Measurements from ENCODE around the gene TXNRD3. TPM values are rescaled to one million over a fixed set of nuclear protein-coding genes. Genes with fewer than 3 reads are reported as not detected.

Gene TXNRD3
- total RNA-seq, 1 donor from 2014 or later = 7.6 TPM

- Histone ChIP-seq H3K9ac (ENCODE audit: low read length) (no peak overlapping the region), H4K20me1 (ENCODE audit: insufficient read depth, low read length) (no peaks in the 10 kb centered on the region), H3K4me3 (ENCODE audit: insufficient read depth, low read depth, low read length) (no peak overlapping the region), H3K79me2 (ENCODE audit: insufficient read depth, low read length) (no peaks in the 10 kb centered on the region), H3K27me3 (ENCODE audit: insufficient read depth, low read length) (peaks cover 21% of the 10 kb centered on the region), H3K27ac (ENCODE audit: low read depth, low read length) (no peak overlapping the region), H3K4me2 (ENCODE audit: low read length) (no peak overlapping the region), H3K4me1 (ENCODE audit: insufficient read depth, low read length) (peaks cover 2% of the 10 kb centered on the region), H3K36me3 (ENCODE audit: insufficient read depth, low read length) (no peaks in the 10 kb centered on the region), H2AFZ (ENCODE audit: low read depth, low read length) (no peak overlapping the region), H3K9me3 (ENCODE audit: insufficient read depth, low read depth, low read length) (peaks cover 6% of the 10 kb centered on the region)
- H3K4me1 Mint-ChIP-seq (ENCODE audit: low read depth, unreplicated experiment) = no peaks in the 10 kb centered on the region
- no peak overlapping the region for H3K27ac Mint-ChIP-seq (ENCODE audit: unreplicated experiment)
- H3K9me3 Mint-ChIP-seq (ENCODE audit: unreplicated experiment) = peaks cover 12% of the 10 kb centered on the region
- no peak for FAIRE-seq
- peaks cover 53% of the 10 kb centered on the region for H3K27me3 Mint-ChIP-seq (ENCODE audit: low read depth, unreplicated experiment)
- no peak overlapping the region for H3K4me3 Mint-ChIP-seq (ENCODE audit: unreplicated experiment)
- no peak for DNase-seq (ENCODE audit: low read depth)
- TF ChIP-seq CTCF (IDR thresholded peaks at IDR 0.05; ENCODE audit: insufficient read depth, low read depth, low read length) = no peak
- no peak for TF ChIP-seq EZH2 (IDR thresholded peaks at IDR 0.05; ENCODE audit: insufficient read depth, low read length)
- no peaks in the 10 kb centered on the region for H3K36me3 Mint-ChIP-seq (ENCODE audit: low read depth, unreplicated experiment)
Measured at GRCh38 chr3:126663257-126663656, 8.3 kb upstream of the TXNRD3 start.

- no peak overlapping the region for H3K4me3 ChIP-seq (ENCODE audit: insufficient read depth, low read depth, low read length)
- no peak overlapping the region for H3K4me2 ChIP-seq (ENCODE audit: low read length)
- peaks cover 21% of the 10 kb centered on the region for H3K27me3 ChIP-seq (ENCODE audit: insufficient read depth, low read length)
- H3K27me3 Mint-ChIP-seq (ENCODE audit: low read depth, unreplicated experiment) = peaks cover 62% of the 10 kb centered on the region
- peaks cover 17% of the 10 kb centered on the region for H3K9me3 Mint-ChIP-seq (ENCODE audit: unreplicated experiment)
- no peak overlapping the region for H3K27ac ChIP-seq (ENCODE audit: low read depth, low read length)
- H3K27ac Mint-ChIP-seq (ENCODE audit: unreplicated experiment) = no peak overlapping the region
- H2AFZ ChIP-seq (ENCODE audit: low read depth, low read length) = no peak overlapping the region
- no peak for FAIRE-seq
- no peaks in the 10 kb centered on the region for H3K36me3 Mint-ChIP-seq (ENCODE audit: low read depth, unreplicated experiment)
- H3K79me2 ChIP-seq (ENCODE audit: insufficient read depth, low read length) = no peaks in the 10 kb centered on the region
- no peaks in the 10 kb centered on the region for H3K4me1 Mint-ChIP-seq (ENCODE audit: low read depth, unreplicated experiment)
- no peak for TF ChIP-seq CTCF (IDR thresholded peaks at IDR 0.05; ENCODE audit: insufficient read depth, low read depth, low read length)
- H3K4me1 ChIP-seq (ENCODE audit: insufficient read depth, low read length) = peaks cover 2% of the 10 kb centered on the region
- H3K9ac ChIP-seq (ENCODE audit: low read length) = no peak overlapping the region
- no peak for DNase-seq (ENCODE audit: low read depth)
- H3K9me3 ChIP-seq (ENCODE audit: insufficient read depth, low read depth, low read length) = peaks cover 6% of the 10 kb centered on the region
- H3K4me3 Mint-ChIP-seq (ENCODE audit: unreplicated experiment) = no peak overlapping the region
- no peaks in the 10 kb centered on the region for H4K20me1 ChIP-seq (ENCODE audit: insufficient read depth, low read length)
- no peaks in the 10 kb centered on the region for H3K36me3 ChIP-seq (ENCODE audit: insufficient read depth, low read length)
Measured at GRCh38 chr3:126661532-126662364, 6.8 kb upstream of the TXNRD3 start.
